Naive thymus-derived CD8-positive, alpha-beta T cell (primary cell): ENCODE measurements around the gene BTBD2. TPM values are rescaled to one million over a fixed set of nuclear protein-coding genes. Genes with fewer than 3 reads are reported as not detected.

Source experiments
- ATAC-seq, 2 donors: fragments of 150-1000 bp; cut with Tn5 transposase in 1 of 2; sonication (Bioruptor Pico), chemical (Tn5 transposase) in 1 of 2; 1 replicate in 1 of 2; 2 replicates in 1 of 2; pipeline ENCODE4 v1.10.0; 2021; ENCODE audit warnings: mild to moderate bottlenecking in 2 of 2, moderate library complexity in 2 of 2
- POLR2A ChIA-PET: fragments of 350-600 bp; sonication (Branson Sonifier 250); formaldehyde crosslinking; loops from one replicate; lab custom pipeline; 2021; ENCODE audit warnings: antibody characterized with exemption; lab: Charles Lee
- DNase-seq, 10 donors: peaks; one replicate each; pipeline versions ENCODE4 v3.0.0 to v3.0.0-alpha.2; 2020 to 2022
- H3K27ac Mint-ChIP-seq, 10 donors: one replicate each; pipeline ENCODE4 v1.8.0; 2020 to 2022; ENCODE audit warnings: mild to moderate bottlenecking in 10 of 10, mixed read lengths in 10 of 10, moderate library complexity in 4 of 10, inconsistent platforms in 1 of 10
- H3K27me3 Mint-ChIP-seq, 5 donors: one replicate each; pipeline ENCODE4 v1.8.0; 2021 to 2022; ENCODE audit warnings: mixed read lengths in 5 of 5
- H3K36me3 Mint-ChIP-seq, 3 donors: one replicate each; pipeline ENCODE4 v1.8.0; 2020 to 2022; ENCODE audit warnings: mixed read lengths in 3 of 3, mild to moderate bottlenecking in 2 of 3, inconsistent platforms in 1 of 3
- H3K4me1 Mint-ChIP-seq, 4 donors: one replicate each; pipeline ENCODE4 v1.8.0; 2021 to 2022; ENCODE audit warnings: mixed read lengths in 4 of 4
- H3K4me3 Mint-ChIP-seq, 10 donors: one replicate each; pipeline ENCODE4 v1.8.0; 2020 to 2022; ENCODE audit warnings: mild to moderate bottlenecking in 10 of 10, mixed read lengths in 10 of 10, moderate library complexity in 6 of 10, inconsistent platforms in 1 of 10
- H3K9me3 Mint-ChIP-seq, 9 donors: one replicate each; pipeline ENCODE4 v1.8.0; 2020 to 2022; ENCODE audit warnings: mixed read lengths in 9 of 9, mild to moderate bottlenecking in 3 of 9, inconsistent platforms in 1 of 9, moderate library complexity in 1 of 9
- polyA plus RNA-seq, 3 donors: library from polyadenylated mRNA; unstranded; fragments of 300-500 nt; fragmentation: Illumina TruSeq; gene quantifications; one replicate each; pipeline ENCODE4 v1.2.3, GENCODE V29; 2021
- total RNA-seq, 8 experiments: library from RNA in 2 of 8; stranded (reverse) in 2 of 8; gene quantifications; one replicate each; pipeline ENCODE4 v1.2.3 and lab custom pipeline; 2021 to 2026

BTBD2 gene
- total and polyA plus RNA-seq, 5 experiments from 2014 or later: 3.2 to 64.1 (median 7.3) TPM

- Mint-ChIP-seq H3K4me3 (peak overlapping the region; percentile 7 to 98 (median 79)), H3K4me1 (peaks cover 18 to 57% (median 45%) of the 10 kb centered on the region in 4 donors), H3K9me3 (no peaks in the 10 kb centered on the region), H3K27me3 (no peaks in the 10 kb centered on the region), H3K27ac (peak overlapping the region in 8 of 10 donors; percentile 47 to 100 (median 90)), H3K36me3 (peaks cover 0 to 3% (median 0%) of the 10 kb centered on the region in 3 donors)
- ATAC-seq (no peak), DNase-seq (no peak)
- POLR2A ChIA-PET: interaction anchor here (0.8 to 3.2 kb wide), 4 partner anchors 13 to 141 kb away, joined by 3 to 26 read pairs (median 8); partner anchors contain the start of gene MKNK2
Observed at GRCh38 chr19:1944088-1944915, 71.2 kb downstream of the BTBD2 start.

- Mint-ChIP-seq H3K4me1 (peaks cover 16 to 51% (median 38%) of the 10 kb centered on the region in 4 donors), H3K27ac (peak overlapping the region; percentile 94 to 100 (median 98)), H3K36me3 (no peaks in the 10 kb centered on the region), H3K9me3 (no peaks in the 10 kb centered on the region), H3K27me3 (no peaks in the 10 kb centered on the region), H3K4me3 (peak overlapping the region; percentile 93 to 98 (median 97))
- no peak for ATAC-seq
- no peak for DNase-seq
- POLR2A ChIA-PET: interaction anchor here (0.6 to 3.2 kb wide), 8 partner anchors 12 to 142 kb away, joined by 3 to 26 read pairs (median 6); partner anchors contain the start of gene MKNK2
Observed at GRCh38 chr19:1943661-1944087, 71.8 kb downstream of the BTBD2 start.

- H3K27ac Mint-ChIP-seq: peak overlapping the region; percentile 94 to 100 (median 98)
- POLR2A ChIA-PET: interaction anchor here (0.6 to 3.2 kb wide), 21 partner anchors 12 to 1145 kb away, joined by 3 to 26 read pairs (median 4); partner anchors contain the start of genes ABHD17A, IZUMO4 and MKNK2
- no peaks in the 10 kb centered on the region for H3K36me3 Mint-ChIP-seq
- no peaks in the 10 kb centered on the region for H3K27me3 Mint-ChIP-seq
- H3K9me3 Mint-ChIP-seq: no peaks in the 10 kb centered on the region
- ATAC-seq (no peak), DNase-seq (no peak)
- H3K4me1 Mint-ChIP-seq: peaks cover 16 to 48% (median 34%) of the 10 kb centered on the region in 4 donors
- peak overlapping the region; percentile 93 to 98 (median 97) for H3K4me3 Mint-ChIP-seq
Observed at GRCh38 chr19:1942934-1943555, 72.5 kb downstream of the BTBD2 start.

GRCh38 chr19:1942078-1942933, 73.2 kb downstream of the BTBD2 start:
- Mint-ChIP-seq H3K27ac (peak overlapping the region; percentile 94 to 100 (median 98)), H3K36me3 (no peaks in the 10 kb centered on the region), H3K9me3 (no peaks in the 10 kb centered on the region), H3K4me1 (peaks cover 16 to 52% (median 34%) of the 10 kb centered on the region in 4 donors), H3K27me3 (no peaks in the 10 kb centered on the region), H3K4me3 (peak overlapping the region; percentile 93 to 98 (median 97))
- ATAC-seq: peak; percentile 64 to 70
- POLR2A ChIA-PET: interaction anchor here (0.6 to 3.2 kb wide), 31 partner anchors 11 to 1144 kb away, joined by 3 to 26 read pairs (median 4); partner anchors contain the start of genes ABHD17A, CIRBP, GADD45B and IZUMO4
- peak; percentile 65 to 89 (median 84) for DNase-seq

GRCh38 chr19:1941146-1942077, 74.1 kb downstream of the BTBD2 start, which contains the start of gene CSNK1G2:
Gene CSNK1G2 (plus strand): TSS chr19:1941172. CDS start chr19:1969773, 28,601 bp downstream.
- ATAC-seq (peak; percentile 29 to 37), DNase-seq (peak in 2 of 10 donors; percentile 23 to 38)
- POLR2A ChIA-PET: interaction anchor here (0.6 to 3.2 kb wide), 23 partner anchors 10 to 1143 kb away, joined by 3 to 26 read pairs (median 4); partner anchors contain the start of genes ABHD17A, CIRBP, GADD45B and IZUMO4
- H3K4me1 Mint-ChIP-seq: peaks cover 20 to 45% (median 34%) of the 10 kb centered on the region in 4 donors
- peak within 1 kb of the TSS; percentile 93 to 98 (median 97) for H3K4me3 Mint-ChIP-seq
- no peaks in the 10 kb centered on the region for H3K27me3 Mint-ChIP-seq
- no peaks in the 10 kb centered on the region for H3K9me3 Mint-ChIP-seq
- H3K36me3 Mint-ChIP-seq: no peaks in the 10 kb centered on the region
- peak within 1 kb of the TSS; percentile 94 to 100 (median 99) for H3K27ac Mint-ChIP-seq

- H3K36me3 Mint-ChIP-seq: peaks cover 0 to 3% (median 0%) of the 10 kb centered on the region in 3 donors
- DNase-seq (no peak), ATAC-seq (no peak)
- H3K27me3 Mint-ChIP-seq: no peaks in the 10 kb centered on the region
- H3K9me3 Mint-ChIP-seq: peaks cover 0 to 4% (median 0%) of the 10 kb centered on the region in 9 donors
- POLR2A ChIA-PET: interaction anchor here (2.0 kb wide), 1 partner anchor 73 kb away, joined by 4 read pairs; no protein-coding TSS in a partner anchor
- peak overlapping the region in 2 of 10 donors; percentile 14 to 41 for H3K4me3 Mint-ChIP-seq
- peaks cover 20 to 32% (median 28%) of the 10 kb centered on the region in 4 donors for H3K4me1 Mint-ChIP-seq
- H3K27ac Mint-ChIP-seq: peak overlapping the region in 9 of 10 donors; percentile 61 to 94 (median 76)
Observed at GRCh38 chr19:1938071-1938470, 77.4 kb downstream of the BTBD2 start.

- H3K36me3 Mint-ChIP-seq: peaks cover 0 to 3% (median 0%) of the 10 kb centered on the region in 3 donors
- H3K4me3 Mint-ChIP-seq: no peak overlapping the region
- H3K4me1 Mint-ChIP-seq: peaks cover 17 to 33% (median 23%) of the 10 kb centered on the region in 4 donors
- H3K27ac Mint-ChIP-seq: peak overlapping the region in 8 of 10 donors; percentile 20 to 94 (median 82)
- H3K27me3 Mint-ChIP-seq: no peaks in the 10 kb centered on the region
- POLR2A ChIA-PET: interaction anchor here (0.8 to 2.0 kb wide), 3 partner anchors 33 to 72 kb away, joined by 3 to 4 read pairs (median 3); no protein-coding TSS in a partner anchor
- H3K9me3 Mint-ChIP-seq: peaks cover 0 to 4% (median 0%) of the 10 kb centered on the region in 9 donors
- DNase-seq (no peak), ATAC-seq (no peak)
Observed at GRCh38 chr19:1936916-1937610, 78.5 kb downstream of the BTBD2 start.

GRCh38 chr19:1936430-1936829, 79.1 kb downstream of the BTBD2 start:
- Mint-ChIP-seq H3K27ac (peak overlapping the region in 8 of 10 donors; percentile 20 to 92 (median 68)), H3K36me3 (peaks cover 0 to 3% (median 0%) of the 10 kb centered on the region in 3 donors), H3K9me3 (peaks cover 0 to 4% (median 0%) of the 10 kb centered on the region in 9 donors), H3K27me3 (no peaks in the 10 kb centered on the region), H3K4me1 (peaks cover 17 to 36% (median 23%) of the 10 kb centered on the region in 4 donors), H3K4me3 (no peak overlapping the region)
- ATAC-seq (no peak), DNase-seq (no peak)
- POLR2A ChIA-PET: interaction anchor here (0.8 to 2.0 kb wide), 3 partner anchors 32 to 72 kb away, joined by 3 to 4 read pairs (median 3); no protein-coding TSS in a partner anchor

- Mint-ChIP-seq H3K36me3 (peaks cover 0 to 3% (median 0%) of the 10 kb centered on the region in 3 donors), H3K4me1 (peaks cover 17 to 36% (median 23%) of the 10 kb centered on the region in 4 donors), H3K4me3 (no peak overlapping the region), H3K27me3 (no peaks in the 10 kb centered on the region), H3K9me3 (peaks cover 0 to 4% (median 0%) of the 10 kb centered on the region in 9 donors), H3K27ac (peak overlapping the region in 6 of 10 donors; percentile 39 to 86 (median 76))
- POLR2A ChIA-PET: interaction anchor here (2.0 kb wide), 1 partner anchor 71 kb away, joined by 4 read pairs; no protein-coding TSS in a partner anchor
- DNase-seq (no peak), ATAC-seq (no peak)
Observed at GRCh38 chr19:1935484-1936208, 79.9 kb downstream of the BTBD2 start.
